Measurements from ENCODE around the gene WDFY3.

The WDFY3 gene

DNA sequence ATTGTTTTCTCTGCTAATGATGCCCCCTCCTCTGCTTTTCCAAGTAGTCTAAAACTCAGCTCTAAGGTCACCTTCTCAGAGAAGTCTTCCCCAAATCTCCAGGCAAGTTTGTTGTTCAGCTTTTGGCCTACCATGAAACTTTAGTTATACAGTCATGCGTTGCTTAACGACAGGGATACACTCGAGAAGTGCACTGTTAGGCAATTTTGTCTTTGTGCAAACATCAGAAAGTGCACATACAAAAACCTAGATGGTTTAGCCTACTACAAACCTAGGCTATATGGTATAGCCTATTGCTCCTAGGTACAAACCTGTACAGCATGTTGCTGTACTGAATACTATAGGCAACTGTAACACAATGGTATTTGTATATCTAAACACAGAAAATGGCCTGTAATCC, 91.9 kb downstream of the WDFY3 start:
- TF ChIP-seq FOXM1 (IDR thresholded peaks at IDR 0.05; ENCODE audit: borderline replicate concordance), result no peak
- no peak for TF ChIP-seq ELF4 (IDR thresholded peaks at IDR 0.05)
- POLR2A ChIA-PET, result no interaction called here
- DNase-seq (ENCODE audit: extremely low spot score), result no peak
- CTCF ChIA-PET, result no interaction called here

DNA sequence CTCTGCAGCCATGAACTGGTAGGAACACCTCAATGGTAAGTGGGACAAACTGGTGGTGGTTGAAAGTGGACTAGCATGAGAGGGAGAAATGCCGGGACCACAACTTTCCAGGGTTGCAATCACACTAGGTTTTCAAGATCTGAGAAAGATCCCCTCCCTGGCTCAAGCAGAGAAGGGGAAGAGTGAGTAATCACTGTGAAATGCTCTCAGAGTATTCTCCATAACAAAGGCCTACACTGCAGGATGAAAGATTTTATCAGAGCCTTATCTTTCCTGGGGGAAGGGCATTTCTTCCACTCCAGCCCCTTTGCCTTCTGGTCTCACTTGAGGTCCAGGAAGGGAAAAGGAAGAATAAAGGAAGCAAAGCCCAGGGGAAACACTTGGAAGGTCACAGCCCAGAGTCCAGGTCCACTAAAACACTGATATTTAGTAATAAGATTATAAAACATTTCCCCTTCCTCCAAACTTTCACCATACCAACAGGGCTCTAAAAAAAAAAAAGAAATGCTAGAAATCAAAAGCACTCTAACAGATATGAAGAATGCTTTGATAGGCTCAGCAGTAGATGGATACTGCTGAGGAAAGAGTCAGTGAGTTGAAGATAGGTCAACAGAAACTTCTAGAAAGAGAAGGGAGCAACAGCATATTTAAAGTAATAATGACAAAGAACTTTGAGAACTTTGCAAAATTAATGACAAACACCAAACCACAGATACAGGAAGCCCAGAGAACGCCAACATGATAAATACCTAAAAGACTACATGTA, 95.9 kb downstream of the WDFY3 start:
- ChIA-PET POLR2A (no interaction called here), CTCF (no interaction called here)
- DNase-seq (ENCODE audit: extremely low spot score), result peak; percentile 18
- TF ChIP-seq ARNT (IDR thresholded peaks at IDR 0.05), result no peak
- no peak for TF ChIP-seq SUZ12 (IDR thresholded peaks at IDR 0.05)
- no peak for TF ChIP-seq FOXK2 (IDR thresholded peaks at IDR 0.05)
- TF ChIP-seq SP1 (IDR thresholded peaks at IDR 0.05), result no peak
- TF ChIP-seq FOXA1 (IDR thresholded peaks at IDR 0.05), result no peak
- TF ChIP-seq NFRKB (IDR thresholded peaks at IDR 0.05), result no peak
- no peak for TF ChIP-seq ZNF384 (IDR thresholded peaks at IDR 0.05)
- TF ChIP-seq BHLHE40 (IDR thresholded peaks at IDR 0.05; ENCODE audit: borderline replicate concordance), result no peak
- no peak for TF ChIP-seq FOXM1 (IDR thresholded peaks at IDR 0.05; ENCODE audit: borderline replicate concordance)
- TF ChIP-seq TARDBP (IDR thresholded peaks at IDR 0.05), result no peak
- no peak for TF ChIP-seq L3MBTL2 (conservative IDR thresholded peaks at IDR 0.05)
- TF ChIP-seq, protein P1, sequence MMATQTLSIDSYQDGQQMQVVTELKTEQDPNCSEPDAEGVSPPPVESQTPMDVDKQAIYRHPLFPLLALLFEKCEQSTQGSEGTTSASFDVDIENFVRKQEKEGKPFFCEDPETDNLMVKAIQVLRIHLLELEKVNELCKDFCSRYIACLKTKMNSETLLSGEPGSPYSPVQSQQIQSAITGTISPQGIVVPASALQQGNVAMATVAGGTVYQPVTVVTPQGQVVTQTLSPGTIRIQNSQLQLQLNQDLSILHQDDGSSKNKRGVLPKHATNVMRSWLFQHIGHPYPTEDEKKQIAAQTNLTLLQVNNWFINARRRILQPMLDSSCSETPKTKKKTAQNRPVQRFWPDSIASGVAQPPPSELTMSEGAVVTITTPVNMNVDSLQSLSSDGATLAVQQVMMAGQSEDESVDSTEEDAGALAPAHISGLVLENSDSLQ (IDR thresholded peaks at IDR 0.05), result no peak
- no peak for TF ChIP-seq LEF1 (IDR thresholded peaks at IDR 0.05; ENCODE audit: borderline replicate concordance)
- no peak for TF ChIP-seq ELF4 (IDR thresholded peaks at IDR 0.05)
- no peak for TF ChIP-seq HDGF (IDR thresholded peaks at IDR 0.05; ENCODE audit: borderline replicate concordance)
- TF ChIP-seq CTBP1 (IDR thresholded peaks at IDR 0.05; ENCODE audit: borderline replicate concordance), result no peak

DNA sequence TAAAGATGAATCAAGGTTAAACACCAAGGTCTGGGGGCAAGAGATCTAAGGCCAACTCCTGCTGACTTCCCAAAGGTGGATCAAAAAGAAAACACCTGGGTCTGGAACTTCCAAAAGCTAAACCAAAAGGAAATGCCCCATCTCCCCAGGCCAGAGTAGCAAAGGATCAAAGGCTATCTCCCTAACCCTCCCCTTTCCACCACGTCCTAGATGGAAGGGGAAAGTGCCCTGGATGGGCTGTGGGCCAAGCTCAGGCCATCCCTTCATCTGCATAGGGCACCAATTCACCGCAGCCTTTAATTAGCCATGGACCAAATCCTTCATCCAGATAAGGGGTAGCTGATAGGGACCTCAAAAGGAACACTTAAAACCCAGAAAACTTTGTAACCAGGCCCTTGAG, 100.2 kb downstream of the WDFY3 start:
- TF ChIP-seq SUZ12 (IDR thresholded peaks at IDR 0.05), result no peak
- TF ChIP-seq LEF1 (IDR thresholded peaks at IDR 0.05; ENCODE audit: borderline replicate concordance), result no peak
- ChIA-PET POLR2A (no interaction called here), CTCF (no interaction called here)

DNA sequence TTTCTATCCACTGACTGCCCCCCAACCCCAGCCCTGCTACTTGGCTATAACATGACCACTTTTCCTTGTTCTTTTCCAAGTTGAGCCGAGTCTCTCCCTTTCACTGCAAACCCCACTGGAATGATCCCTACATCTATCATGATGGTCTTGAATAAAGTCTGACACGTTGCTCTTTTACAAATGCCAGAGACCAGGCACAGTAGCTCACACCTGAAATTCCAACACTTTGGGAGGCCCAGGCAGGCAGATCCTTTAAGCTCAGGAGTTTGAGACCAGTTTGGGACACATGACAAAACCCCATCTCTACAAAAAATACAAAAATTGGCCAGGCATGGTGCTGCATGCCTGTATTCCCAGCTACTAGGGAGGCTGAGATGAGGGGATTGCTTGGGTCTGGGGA, 100.9 kb downstream of the WDFY3 start:
- DNase-seq (ENCODE audit: extremely low spot score), result no peak
- POLR2A ChIA-PET, result no interaction called here
- no peak for TF ChIP-seq HDGF (IDR thresholded peaks at IDR 0.05; ENCODE audit: borderline replicate concordance)
- TF ChIP-seq ARNT (IDR thresholded peaks at IDR 0.05), result no peak
- TF ChIP-seq ZNF384 (IDR thresholded peaks at IDR 0.05), result no peak
- no peak for TF ChIP-seq FOXK2 (IDR thresholded peaks at IDR 0.05)
- no peak for TF ChIP-seq ELF4 (IDR thresholded peaks at IDR 0.05)
- TF ChIP-seq BHLHE40 (IDR thresholded peaks at IDR 0.05; ENCODE audit: borderline replicate concordance), result no peak
- CTCF ChIA-PET, result no interaction called here

More for the DNA sequence above, 100.2 kb downstream of the WDFY3 start:
- no peak for DNase-seq (ENCODE audit: extremely low spot score)

DNA sequence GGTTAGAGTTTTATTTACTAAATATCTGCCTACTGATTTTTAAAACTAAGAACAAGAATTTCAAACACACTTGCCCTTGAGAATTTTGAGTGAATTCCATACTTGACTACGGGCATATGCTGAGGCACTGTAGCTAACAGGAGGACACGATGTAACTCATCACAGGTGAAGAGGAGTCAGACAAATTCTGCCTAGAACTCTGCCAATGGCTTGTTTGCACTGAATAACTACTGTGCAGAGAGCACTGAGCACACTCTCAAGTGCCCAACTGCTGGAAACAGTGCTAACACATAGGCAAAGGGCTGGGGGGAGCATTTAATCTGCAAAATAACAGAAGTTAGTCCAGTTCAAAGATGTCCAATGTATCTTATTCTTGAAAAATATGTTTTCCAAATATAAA, 104.4 kb downstream of the WDFY3 start:
- POLR2A ChIA-PET, result no interaction called here
- CTCF ChIA-PET, result no interaction called here
- TF ChIP-seq FOXK2 (IDR thresholded peaks at IDR 0.05), result no peak
- no peak for TF ChIP-seq NFRKB (IDR thresholded peaks at IDR 0.05)
- TF ChIP-seq, protein P1 (IDR thresholded peaks at IDR 0.05), result no peak
- TF ChIP-seq CTBP1 (IDR thresholded peaks at IDR 0.05; ENCODE audit: borderline replicate concordance), result no peak
- no peak for TF ChIP-seq BHLHE40 (IDR thresholded peaks at IDR 0.05; ENCODE audit: borderline replicate concordance)
- no peak for TF ChIP-seq ARNT (IDR thresholded peaks at IDR 0.05)
- TF ChIP-seq SUZ12 (IDR thresholded peaks at IDR 0.05), result no peak
- TF ChIP-seq L3MBTL2 (conservative IDR thresholded peaks at IDR 0.05), result no peak
- no peak for TF ChIP-seq ZNF384 (IDR thresholded peaks at IDR 0.05)
- no peak for TF ChIP-seq FOXA1 (IDR thresholded peaks at IDR 0.05)
- TF ChIP-seq SP1 (IDR thresholded peaks at IDR 0.05), result no peak
- TF ChIP-seq FOXM1 (IDR thresholded peaks at IDR 0.05; ENCODE audit: borderline replicate concordance), result no peak
- TF ChIP-seq TARDBP (IDR thresholded peaks at IDR 0.05), result no peak
- no peak for TF ChIP-seq ELF4 (IDR thresholded peaks at IDR 0.05)
- no peak for DNase-seq (ENCODE audit: extremely low spot score)

DNA sequence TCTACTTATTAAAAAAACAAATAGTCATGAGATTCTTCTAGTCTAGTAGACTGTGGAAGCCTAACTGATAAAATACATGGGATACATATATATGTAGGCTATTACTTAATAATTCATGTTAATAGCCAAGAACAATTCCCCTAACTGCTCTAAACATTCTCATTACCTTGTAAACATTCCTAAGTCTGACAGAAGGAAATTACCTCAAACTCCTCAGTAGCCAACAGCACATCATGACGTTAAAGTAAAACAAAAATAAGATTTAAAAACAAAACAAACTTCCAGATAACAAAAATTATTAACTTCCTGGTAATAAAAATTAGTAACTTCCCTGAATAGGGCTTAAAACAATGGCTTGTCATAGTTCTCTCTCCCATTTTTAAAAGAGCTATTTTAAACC, 109.2 kb downstream of the WDFY3 start:
- DNase-seq (ENCODE audit: extremely low spot score), result no peak
- TF ChIP-seq FOXM1 (IDR thresholded peaks at IDR 0.05; ENCODE audit: borderline replicate concordance), result no peak
- TF ChIP-seq ELF4 (IDR thresholded peaks at IDR 0.05), result no peak
- no peak for TF ChIP-seq TARDBP (IDR thresholded peaks at IDR 0.05)
- no peak for TF ChIP-seq ZNF384 (IDR thresholded peaks at IDR 0.05)
- TF ChIP-seq ARNT (IDR thresholded peaks at IDR 0.05), result no peak
- TF ChIP-seq, protein P1 (IDR thresholded peaks at IDR 0.05), result no peak
- POLR2A ChIA-PET, result no interaction called here
- CTCF ChIA-PET, result interaction anchor here (0.9 kb wide), 1 partner anchor 11 kb away, joined by 3 read pairs; no protein-coding TSS in a partner anchor

DNA sequence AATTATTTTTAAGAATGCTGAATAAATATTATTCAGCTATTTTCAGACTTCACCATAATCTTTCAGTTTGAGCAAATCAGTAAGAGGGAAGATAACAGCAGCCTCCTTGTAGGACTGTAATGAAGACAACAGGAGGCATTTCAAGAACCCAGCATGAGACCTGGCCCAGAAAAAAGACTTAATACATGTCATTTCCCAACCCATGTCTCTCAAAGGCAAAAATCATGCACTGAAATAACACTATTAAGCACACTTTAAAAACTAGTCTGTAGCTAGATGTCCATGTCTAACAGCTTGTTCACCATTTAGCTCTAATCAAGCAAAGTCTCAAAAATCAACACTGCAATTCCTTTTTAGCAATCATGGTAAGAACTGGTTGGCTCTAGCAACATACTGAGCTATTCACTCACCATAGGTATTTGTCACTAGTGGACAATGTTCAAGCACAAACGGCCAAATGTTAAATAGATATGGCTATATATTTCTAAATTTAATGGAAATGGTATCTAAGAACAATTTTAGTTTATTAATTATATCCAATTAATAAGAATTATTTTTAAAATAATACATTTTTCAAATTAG, 109.9 kb downstream of the WDFY3 start:
- no peak for TF ChIP-seq ARNT (IDR thresholded peaks at IDR 0.05)
- TF ChIP-seq FOXA1 (IDR thresholded peaks at IDR 0.05), result no peak
- no peak for TF ChIP-seq FOXK2 (IDR thresholded peaks at IDR 0.05)
- no peak for TF ChIP-seq LEF1 (IDR thresholded peaks at IDR 0.05; ENCODE audit: borderline replicate concordance)
- TF ChIP-seq FOXM1 (IDR thresholded peaks at IDR 0.05; ENCODE audit: borderline replicate concordance), result no peak
- no peak for TF ChIP-seq CTBP1 (IDR thresholded peaks at IDR 0.05; ENCODE audit: borderline replicate concordance)
- TF ChIP-seq NFRKB (IDR thresholded peaks at IDR 0.05), result no peak
- no peak for TF ChIP-seq L3MBTL2 (conservative IDR thresholded peaks at IDR 0.05)
- no peak for TF ChIP-seq TARDBP (IDR thresholded peaks at IDR 0.05)
- no peak for TF ChIP-seq SUZ12 (IDR thresholded peaks at IDR 0.05)
- TF ChIP-seq SP1 (IDR thresholded peaks at IDR 0.05), result no peak
- POLR2A ChIA-PET, result no interaction called here
- CTCF ChIA-PET, result interaction anchor here (0.9 kb wide), 1 partner anchor 11 kb away, joined by 3 read pairs; no protein-coding TSS in a partner anchor
- no peak for DNase-seq (ENCODE audit: extremely low spot score)
